ENCODE data around the gene CCBE1.
A peak's percentile ranks its signal among the peaks of the same experiment; 100 is the strongest.

CCBE1 gene

DNA sequence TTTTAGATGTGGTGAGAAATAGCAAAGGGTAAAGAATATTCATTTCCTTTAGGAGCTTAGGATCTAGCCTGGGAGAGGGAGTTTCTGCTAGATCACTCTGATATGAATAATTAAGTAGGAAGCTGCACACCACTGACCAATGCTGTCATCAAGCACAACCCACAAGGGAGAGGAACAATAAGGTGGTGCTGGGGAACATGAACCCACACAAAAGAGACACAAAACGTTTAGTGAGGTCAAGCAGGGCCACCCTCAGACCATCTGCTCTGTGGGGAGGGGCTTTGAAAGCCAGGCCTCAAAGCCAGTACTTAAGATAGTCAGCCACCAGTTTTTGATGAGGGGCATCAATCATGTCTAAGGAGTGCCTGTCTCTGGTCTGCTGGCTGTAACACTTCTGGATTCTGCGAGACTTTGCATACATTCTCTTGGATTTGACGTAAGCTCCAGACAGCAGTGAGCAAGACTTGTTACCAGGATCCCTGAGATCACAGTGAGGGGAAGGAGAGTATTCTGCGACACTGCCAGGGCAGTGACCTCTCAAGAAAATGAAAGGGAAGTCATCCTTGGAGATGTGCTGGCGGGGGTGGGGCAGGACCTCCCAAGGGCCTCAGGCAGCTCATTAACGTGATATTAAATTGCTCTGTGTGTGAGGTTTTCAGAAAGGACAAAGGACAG, 127.0 kb downstream of the CCBE1 start:
- peak; percentile 51 for DNase-seq (ENCODE audit: low read depth)

DNA sequence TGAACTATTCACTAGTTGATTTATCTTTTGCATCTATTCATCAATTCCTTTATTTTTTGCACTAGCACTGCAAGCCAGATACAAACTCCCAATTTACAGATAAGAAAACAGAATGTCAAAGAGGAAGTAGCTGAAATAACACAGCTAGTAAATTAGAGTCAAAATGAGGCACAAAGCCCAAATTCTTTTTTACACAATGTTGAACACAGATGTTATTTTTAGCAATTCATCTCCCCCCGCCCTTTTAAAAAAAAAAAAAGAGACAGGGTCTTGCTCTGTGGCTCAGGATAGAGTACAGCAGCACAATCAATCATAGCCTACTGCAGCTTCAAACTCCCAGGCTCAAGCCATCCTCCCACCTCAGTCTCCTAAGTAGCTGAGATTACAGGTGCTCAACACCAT, 127.8 kb downstream of the CCBE1 start:
- DNase-seq (ENCODE audit: low read depth) = no peak

DNA sequence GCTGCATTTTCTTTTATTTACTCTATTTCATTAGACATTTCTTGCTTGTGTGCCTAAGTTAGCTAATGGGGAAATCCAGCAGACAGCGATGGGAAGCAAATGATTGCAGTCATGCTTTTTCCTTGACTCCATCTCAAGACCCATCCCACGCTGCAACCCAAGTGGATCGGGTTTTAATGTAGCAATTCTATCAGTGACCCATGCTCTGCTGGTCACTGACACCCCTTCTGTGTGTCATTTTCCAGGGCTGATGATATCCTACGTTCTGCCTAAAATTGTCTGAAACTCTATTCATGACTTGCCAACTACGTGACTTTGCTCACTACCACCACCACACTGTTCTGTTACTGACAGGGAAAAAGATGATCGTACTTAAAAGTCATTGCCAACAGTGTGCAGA, 129.8 kb downstream of the CCBE1 start:
- no peak for DNase-seq (ENCODE audit: low read depth)

DNA sequence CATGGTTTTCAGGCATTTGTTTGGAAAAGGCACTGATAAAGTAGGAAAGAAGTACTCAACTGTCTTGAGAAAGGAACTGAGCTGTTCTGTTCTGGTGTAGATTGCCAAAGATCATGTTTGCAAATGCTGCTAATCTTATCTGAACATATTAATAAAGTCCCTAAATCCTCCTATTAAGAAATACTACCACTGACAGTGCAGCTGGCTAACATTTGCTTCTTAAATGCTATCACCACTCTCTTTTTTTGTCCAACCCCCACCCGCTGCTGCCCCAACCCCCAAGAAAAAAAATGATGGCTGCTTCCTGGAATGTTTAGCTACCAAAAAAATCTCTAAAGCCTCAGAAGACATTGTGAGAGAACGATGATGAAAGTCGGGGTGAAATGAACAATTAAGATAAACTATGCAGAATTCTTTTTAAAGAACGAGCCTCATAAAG, 130.7 kb downstream of the CCBE1 start:
- peak; percentile 71 for DNase-seq (ENCODE audit: low read depth)

DNA sequence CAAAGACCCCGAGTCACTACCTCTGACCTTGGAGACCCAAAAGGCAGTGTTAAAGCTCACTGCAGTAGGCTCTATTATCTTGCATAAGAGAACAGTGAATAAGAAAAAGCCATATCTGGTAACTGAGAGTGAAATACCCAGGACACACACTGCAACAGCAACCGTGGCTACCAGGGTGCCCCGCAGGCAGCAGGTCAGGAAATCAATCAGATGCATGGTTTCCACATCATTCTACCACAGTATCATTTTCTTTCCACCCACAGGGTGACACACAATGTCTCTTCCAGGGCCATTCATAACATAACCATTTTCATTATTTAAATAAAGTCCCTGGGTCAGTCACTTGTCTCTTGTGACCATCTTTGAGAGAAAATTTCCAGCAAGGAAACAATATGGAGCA, 131.3 kb downstream of the CCBE1 start:
- DNase-seq (ENCODE audit: low read depth) = no peak

DNA sequence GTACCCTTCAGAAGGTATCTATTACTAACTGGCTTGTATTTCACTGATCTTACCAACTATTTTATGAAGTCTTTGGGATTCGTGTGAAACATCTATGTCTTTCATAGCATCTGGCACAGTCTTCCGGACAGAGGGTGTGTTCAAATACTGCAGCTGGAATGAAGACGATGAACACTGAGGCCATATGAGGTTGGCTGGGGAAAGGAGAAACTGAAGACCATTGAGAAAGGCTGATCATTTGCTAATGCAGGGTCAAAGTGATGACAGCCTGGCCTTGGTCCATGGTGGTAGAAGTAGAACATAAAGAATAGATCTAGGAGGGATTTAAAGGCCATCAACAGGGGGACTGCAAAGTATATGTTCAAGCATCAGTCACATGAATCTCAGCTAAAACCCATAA, 132.7 kb downstream of the CCBE1 start:
- DNase-seq (ENCODE audit: low read depth) = no peak

DNA sequence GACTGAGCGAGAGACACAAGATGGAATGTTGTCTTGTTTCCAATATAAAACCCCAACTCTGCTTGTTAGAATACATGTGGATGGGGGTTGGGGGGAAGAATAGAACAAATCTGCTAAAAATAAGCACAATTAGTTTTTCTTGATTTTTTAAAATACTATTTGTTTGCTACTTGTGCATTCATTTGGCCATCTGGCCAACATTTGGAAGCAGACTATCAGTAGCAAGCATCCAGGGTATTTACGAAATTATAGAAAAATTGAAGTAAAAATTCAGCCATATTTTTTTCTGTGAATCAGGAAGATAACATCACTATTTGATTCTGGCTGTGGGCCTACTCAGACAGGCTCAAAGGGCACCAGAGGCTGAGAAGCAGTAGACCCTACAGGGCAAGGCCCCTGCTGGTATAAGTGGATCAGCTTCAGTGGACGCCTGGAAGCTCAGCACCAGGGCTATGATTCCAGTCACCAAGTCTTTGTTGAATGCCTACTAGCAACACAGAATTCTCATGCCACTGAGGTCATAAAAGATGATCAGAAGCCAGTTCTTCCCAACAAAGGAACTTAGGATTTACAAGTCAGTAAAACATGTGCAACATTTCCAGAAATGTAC, 133.9 kb downstream of the CCBE1 start:
- DNase-seq (ENCODE audit: low read depth) = no peak

DNA sequence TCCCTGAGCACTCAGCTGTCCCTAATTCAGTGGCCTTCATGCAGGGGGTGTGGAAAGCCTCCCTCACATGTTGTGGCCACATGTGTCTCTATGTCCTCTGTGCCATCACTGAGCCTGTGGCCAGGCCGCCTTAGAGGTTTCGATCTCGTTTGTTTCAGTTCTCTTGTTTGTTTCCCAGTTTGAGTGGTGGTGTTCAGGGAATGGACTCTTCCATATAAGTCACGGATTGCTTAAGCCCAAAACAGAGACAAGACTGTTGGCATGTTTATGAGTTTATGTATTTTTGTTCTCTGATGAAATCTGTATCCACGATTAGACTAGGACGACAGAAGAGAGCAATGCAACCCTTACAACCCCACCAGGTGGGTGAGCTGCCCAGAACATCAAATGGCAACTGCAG, 134.5 kb downstream of the CCBE1 start:
- DNase-seq (ENCODE audit: low read depth) = no peak

DNA sequence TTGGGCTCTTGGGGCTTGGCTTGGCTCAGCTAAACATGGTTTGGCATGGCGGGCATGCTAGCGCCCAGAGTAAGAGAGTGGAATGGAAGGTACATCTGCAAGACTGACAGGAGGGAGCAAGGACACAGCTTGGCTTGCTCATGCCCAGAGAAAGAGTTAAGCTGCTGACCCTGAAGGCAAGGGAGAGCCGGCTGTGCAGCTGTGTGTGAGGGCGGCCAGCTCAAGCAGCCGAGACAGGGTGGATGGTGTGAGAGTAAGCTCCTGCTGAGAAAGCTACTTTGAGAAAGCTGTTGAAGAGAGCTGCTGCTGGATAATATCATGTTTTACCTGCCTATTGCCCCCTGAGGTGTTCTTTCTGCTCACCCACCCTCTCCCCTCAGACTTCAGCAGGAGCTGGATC, 135.6 kb downstream of the CCBE1 start:
- no peak for DNase-seq (ENCODE audit: low read depth)

DNA sequence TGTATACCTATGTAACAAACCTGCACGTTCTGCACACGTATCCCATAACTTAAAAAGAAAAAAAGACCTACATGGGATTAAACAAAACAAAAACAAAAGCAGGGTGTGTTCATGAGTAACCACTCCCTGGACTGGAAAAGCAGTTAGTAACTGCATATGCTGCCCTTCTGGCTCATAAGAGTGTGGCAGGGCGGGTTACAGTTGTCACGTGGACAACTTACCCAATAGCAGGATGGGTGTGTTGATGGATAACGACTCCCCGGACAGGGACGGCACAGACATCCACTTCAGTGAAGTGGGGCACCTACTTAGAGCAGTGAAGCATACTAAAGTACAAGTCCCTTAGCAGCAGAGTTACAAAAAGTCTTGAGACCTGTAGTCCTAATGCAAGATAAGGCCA, 136.7 kb downstream of the CCBE1 start:
- DNase-seq (ENCODE audit: low read depth) = no peak

DNA sequence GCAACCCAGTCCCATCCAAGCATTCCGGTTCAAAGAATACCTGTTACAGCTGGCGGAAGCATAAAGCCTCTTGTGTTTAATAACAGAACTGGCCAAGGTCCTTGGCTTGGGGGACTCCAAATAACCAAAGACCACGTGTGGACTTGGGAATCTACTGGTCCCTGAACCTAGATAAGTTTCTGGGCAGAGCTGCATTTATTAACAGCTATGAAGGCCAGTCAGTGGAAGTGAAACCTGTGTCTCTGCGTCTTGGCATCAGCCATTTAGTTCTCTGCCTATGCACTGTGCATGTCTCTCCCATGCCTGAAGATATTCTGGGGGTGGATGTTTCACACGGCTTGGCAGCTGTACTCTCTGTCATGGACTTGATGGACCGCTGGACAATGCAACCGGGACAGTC, 137.7 kb downstream of the CCBE1 start:
- DNase-seq (ENCODE audit: low read depth) = no peak

DNA sequence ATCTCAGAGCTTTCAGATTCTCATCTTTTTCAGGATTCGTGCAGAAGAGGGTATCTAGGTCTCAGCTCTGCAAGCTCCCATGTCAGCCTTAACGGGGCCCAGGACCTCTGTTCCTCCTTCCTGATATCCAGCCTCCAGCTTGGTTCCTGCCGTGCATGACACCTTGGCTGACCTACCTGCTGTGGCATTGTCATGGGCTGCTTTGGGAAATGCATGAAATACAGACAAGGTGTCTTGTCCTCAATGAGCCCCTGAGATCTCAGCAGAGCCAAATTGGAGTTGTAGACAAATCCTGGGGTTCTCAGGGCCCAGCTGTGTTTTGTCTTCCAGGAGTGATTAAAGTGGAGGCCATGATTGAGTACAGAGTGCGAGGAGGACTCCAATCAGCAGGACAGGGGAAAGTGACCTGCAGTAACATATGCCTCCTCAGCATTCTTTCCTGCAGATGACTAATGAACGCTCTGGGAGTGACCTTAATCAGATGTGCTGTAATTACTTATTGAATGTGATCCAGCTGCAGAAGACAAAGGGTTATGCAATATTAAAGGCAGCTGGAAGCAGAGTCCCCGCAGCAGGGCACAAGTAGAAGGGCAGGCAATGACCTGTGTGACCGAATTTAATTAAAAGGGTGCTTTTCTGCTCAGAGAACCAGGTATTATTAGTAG, 141.1 kb downstream of the CCBE1 start:
- DNase-seq (ENCODE audit: low read depth) = peak; percentile 78

DNA sequence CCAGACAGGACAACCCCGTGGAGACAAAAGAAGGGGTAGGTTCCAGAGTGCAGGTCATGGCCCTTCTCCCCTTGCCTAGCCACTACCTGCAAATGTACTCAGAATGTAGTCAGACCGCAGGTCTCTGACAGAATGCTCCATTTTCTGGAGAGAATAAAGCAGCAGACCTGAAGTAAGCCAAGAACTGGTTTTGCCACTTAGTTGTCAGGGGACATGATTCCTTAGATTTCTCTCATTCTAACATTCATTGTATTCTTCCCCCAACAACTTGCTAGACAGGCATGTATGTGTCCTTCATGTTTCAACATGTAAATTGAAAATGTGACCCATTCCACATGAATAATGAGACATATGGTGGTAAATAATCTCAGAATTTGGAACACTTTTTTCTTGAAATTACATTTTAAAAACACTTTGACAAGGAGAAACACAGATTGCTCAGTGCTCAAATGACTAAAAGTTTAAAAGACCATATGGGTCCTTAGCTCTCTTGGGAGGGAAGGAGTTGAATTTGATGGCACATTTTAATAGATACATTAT, 142.4 kb downstream of the CCBE1 start:
- no peak for DNase-seq (ENCODE audit: low read depth)

DNA sequence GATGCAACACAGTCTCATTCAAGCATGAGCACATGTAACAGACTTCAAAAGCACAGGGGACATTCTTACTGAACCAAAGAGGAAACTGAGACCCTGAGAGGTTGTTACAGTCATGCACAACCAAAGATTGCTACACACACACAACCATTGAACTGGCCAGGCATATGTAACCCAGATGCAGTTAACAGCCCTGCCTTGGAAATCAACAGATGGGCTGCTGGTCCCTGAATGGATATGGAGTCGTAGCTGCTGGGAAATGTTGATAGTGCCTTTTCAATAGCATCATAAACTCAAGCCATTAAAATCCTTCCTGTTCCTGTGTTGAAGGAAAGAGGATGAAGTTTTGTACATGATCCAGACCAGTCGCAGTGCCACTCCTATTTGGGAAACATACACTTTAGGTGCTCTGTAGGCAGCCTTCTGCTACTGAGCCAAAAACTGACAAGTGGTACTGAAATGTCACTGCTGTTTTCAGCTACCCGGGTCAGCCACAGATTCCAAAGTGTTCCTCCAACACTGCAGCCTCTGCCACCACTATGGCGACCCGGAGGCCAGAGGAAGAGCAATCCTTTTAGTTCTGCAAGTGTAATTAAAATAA, 143.9 kb downstream of the CCBE1 start:
- no peak for DNase-seq (ENCODE audit: low read depth)

DNA sequence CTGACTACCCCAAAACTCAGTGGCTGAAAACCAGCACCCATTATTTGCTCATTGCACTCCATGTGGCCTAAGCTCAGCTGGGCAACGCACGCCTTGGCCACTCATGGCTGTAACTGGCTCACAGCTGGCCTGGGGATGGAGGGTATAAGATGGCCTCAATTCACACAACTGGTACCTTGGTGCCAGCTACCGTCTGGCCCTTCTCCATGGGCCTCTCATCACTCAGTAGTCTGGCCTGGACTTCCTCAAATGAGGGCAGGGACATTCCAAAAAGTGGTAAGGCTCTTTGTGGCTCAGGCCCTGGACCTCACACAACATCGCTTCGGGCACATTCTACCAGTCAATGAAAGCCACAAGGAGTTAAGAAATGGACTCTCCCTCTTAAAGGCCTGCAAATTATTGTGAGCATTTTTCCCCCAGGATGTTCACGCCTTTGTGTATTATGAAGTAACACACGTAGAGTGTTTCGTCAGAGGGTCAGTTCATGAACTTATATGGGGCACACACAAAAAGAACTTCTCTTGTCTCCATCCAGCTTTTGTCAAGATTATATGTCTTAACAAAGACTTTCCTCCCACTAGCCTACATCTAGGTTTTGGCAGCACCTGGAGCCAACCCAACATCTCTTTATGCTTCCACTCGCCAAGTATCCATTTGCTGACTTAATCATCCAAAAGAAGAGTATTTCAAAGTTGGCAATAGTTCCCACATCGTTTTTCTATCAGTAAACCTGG, 145.2 kb downstream of the CCBE1 start:
- no peak for DNase-seq (ENCODE audit: low read depth)

DNA sequence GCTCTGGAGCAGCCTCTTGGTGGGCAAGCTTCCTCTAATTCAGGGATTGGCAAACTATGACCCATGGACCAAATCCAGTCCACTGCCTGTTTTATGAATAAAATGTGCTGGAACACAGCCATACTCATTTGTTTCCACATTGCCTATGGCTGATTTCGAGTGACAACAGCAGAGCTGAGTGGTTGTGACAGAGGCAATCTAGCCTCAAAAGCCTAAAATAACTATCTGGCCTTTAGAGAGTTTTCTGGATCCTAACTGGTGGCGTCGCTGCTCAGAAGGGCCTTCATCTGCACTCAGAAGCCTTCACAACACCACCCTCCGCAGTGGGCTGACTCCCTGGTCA, 147.1 kb downstream of the CCBE1 start:
- DNase-seq (ENCODE audit: low read depth) = no peak

DNA sequence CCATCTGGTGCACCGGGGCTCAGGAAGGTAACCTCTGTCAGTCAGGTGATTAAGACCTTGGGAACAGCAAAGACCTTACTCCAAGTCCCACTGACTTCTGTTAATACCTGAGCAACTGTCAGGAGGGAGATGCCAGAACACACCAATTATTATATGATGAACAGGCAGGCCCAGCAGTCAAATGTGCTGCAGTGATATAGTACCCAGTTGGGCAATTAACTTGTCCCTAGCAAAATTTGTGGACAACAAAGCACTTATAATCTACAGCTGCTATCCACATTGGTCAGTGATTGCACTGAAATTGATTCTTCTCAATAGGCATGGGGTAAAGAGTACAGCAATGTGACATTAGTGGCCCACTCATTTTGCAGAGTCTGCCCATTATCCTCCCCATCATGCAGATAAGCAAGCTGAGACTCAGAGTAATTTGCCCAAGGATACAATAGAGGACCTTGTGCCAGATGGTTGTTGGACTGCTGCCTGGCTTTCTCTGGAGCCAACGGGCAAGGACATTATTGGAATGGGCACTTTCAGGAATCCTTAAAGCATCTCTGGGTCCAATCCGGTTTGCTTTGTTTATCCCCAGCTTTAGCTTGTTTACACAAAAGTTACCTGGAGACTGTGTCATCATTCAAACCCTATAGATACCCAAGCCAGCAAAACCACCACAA, 147.6 kb downstream of the CCBE1 start:
- no peak for DNase-seq (ENCODE audit: low read depth)

DNA sequence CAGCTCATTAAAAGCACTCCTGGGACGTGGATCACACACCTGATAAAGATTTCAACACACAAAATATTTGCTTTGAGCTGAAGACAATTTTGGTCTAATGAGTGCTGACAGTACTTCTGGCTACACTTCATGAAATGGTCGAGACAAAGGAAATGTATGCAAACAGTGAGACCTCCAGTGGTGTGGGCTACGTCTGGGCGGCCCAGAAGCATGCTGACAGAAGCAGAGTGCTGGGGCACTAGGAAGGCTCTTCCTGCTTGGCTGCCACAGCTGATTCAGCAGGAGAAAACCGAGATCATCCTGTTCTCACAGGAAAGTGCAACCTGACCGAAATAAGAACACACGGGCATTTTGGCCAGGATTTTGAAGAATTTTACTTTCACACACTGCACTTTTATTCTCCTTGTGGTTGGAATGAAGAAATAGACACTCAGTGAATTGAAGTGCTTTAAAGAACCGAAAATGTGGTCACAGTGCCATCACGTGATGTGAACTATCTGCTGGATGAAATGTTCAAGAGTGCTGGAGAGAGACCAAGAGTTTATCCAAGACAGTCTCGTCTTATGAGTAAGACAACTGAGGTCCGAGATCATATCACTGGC, 149.5 kb downstream of the CCBE1 start:
- peak; percentile 95 for DNase-seq (ENCODE audit: low read depth)

DNA sequence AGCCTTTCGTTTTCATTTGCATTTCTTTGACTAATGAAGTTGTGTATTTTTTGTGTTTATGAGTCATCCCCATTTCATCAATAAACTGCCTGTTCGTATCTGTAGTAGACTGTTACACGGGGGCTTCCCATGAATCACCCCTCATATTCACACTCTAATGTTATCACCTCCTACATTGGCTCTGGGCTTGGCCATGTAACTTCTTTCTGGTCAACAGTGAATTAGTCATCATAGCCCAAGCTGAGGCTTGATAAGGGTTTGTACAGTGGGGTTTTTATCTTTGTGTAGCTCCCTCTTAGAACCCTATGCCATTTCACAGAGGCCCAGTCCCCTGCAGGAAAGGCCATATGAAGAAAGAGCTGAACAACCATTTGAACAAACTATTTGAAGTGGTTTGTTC, 151.0 kb downstream of the CCBE1 start:
- peak; percentile 39 for DNase-seq (ENCODE audit: low read depth)

DNA sequence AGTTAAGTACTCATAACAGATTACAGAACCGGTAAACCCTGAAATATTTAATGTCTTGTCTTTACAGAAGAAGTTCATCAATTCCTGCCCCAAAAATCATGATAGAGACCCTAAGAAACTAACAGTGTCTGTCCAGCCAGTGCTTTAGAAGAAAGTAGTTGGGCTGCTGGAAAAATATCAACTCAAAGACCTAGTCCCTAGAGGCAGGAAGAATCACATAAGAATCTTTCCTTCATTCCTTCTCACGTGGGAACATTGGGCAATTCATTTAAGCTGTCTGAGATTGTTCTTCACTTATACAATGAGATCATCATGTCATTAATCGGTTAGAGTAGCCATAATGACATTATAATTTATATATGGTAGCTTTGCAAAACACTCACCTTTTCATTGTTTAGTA, 156.4 kb downstream of the CCBE1 start:
- DNase-seq (ENCODE audit: low read depth) = peak; percentile 58

DNA sequence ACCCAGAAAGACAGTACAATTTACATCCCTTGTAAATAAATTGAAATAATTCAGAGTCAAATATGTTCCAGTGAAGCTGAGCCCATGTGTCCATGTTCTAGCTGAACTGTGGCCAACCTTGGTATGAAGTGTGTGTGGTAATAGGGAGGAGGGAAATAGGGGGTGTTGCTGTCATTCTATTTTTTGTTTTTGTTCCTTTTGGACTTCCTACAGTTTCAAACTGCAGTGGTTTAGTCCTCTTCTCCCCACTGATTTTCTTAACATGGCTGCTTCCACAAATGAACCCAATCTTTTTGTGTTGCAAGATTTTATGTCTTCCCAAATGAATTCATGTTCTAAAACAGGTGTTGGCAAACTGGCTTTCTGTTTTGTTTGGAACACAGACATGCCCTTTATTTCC, 156.9 kb downstream of the CCBE1 start:
- DNase-seq (ENCODE audit: low read depth) = no peak

All from EH (cell line).